A673 (cell line): ENCODE results near the gene FUT9.

ENCODE experiments used
- CTCF ChIP-seq: fragments of 300-800, 200-600 bp; sonication (generic); conservative IDR thresholded peaks from 2 replicates; pipeline ENCODE4 v1.5.1; 2017; ENCODE audit warnings: low read depth, mild to moderate bottlenecking, antibody characterized with exemption, low read length, moderate library complexity, mixed read lengths
- EZH2 ChIP-seq: fragments of 200-600 bp; sonication (generic); IDR thresholded peaks from 2 replicates; pipeline ENCODE4 v1.6.1; 2017; ENCODE audit warnings: borderline replicate concordance, low read depth, mild to moderate bottlenecking, mixed read lengths, antibody characterized with exemption, low read length; ENCODE audit not compliant: poor library complexity, severe bottlenecking

GRCh38 chr6:96089173-96089572 lies 73.4 kb downstream of the FUT9 start:
- TF ChIP-seq CTCF (peak; percentile 58), EZH2 (no peak)
